H1 (cell line): ENCODE measurements around the gene GNG7. TPM values are rescaled to one million over a fixed set of nuclear protein-coding genes. Genes with fewer than 3 reads are reported as not detected.

Experiments
- CTCF ChIA-PET: fragments of 300-600 bp; sonication (Branson Sonifier 250); formaldehyde crosslinking; loops from one replicate; lab custom pipeline; 2021; ENCODE audit not compliant: partially characterized antibody; lab: Charles Lee
- POLR2A ChIA-PET: fragments of 300-600 bp; sonication (Branson Sonifier 250); formaldehyde crosslinking; loops from one replicate; lab custom pipeline; 2021; ENCODE audit warnings: inconsistent platforms; ENCODE audit not compliant: partially characterized antibody; lab: Charles Lee
- DNase-seq, 2 experiments: peaks; one replicate each; pipeline versions ENCODE4 v3.0.0 to v3.0.0-alpha.2; 2010 to 2022; ENCODE audit warnings: low spot score in 2 of 2, low read depth in 1 of 2, mixed read lengths in 1 of 2
- FAIRE-seq: peaks from 2 replicates; lab custom pipeline; 2011; peaks lifted over from hg19 to GRCh38; lab: Jason Lieb, UNC
- H2AFZ ChIP-seq: 2 replicates; pipeline ENCODE4 v1.8.1; 2012; ENCODE audit warnings: low read length, inconsistent platforms
- H2AK5ac ChIP-seq: 2 replicates; pipeline ENCODE4 v1.6.1; 2013; ENCODE audit warnings: low read depth, low read length
- H2BK120ac ChIP-seq: replicated peaks from 2 replicates; pipeline ENCODE3; 2013; ENCODE audit warnings: low read depth, low read length, inconsistent platforms
- H2BK12ac ChIP-seq: 2 replicates; pipeline ENCODE4 v1.6.1; 2013; ENCODE audit warnings: low read depth, low read length
- H2BK15ac ChIP-seq: 2 replicates; pipeline ENCODE4 v1.6.1; 2013; ENCODE audit warnings: low read length
- H2BK20ac ChIP-seq: 2 replicates; pipeline ENCODE4 v1.6.1; 2013; ENCODE audit warnings: low read length
- H2BK5ac ChIP-seq: 2 replicates; pipeline ENCODE4 v1.6.1; 2013; ENCODE audit warnings: low read depth, low read length
- H3K14ac ChIP-seq: 2 replicates; pipeline ENCODE4 v1.6.1; 2013; ENCODE audit warnings: inconsistent platforms; ENCODE audit not compliant: insufficient read length
- H3K18ac ChIP-seq: 2 replicates; pipeline ENCODE4 v1.6.1; 2013; ENCODE audit warnings: low read length; ENCODE audit errors: extremely low read depth
- H3K23ac ChIP-seq: 2 replicates; pipeline ENCODE4 v1.6.1; 2013; ENCODE audit warnings: inconsistent platforms; ENCODE audit not compliant: insufficient read length
- H3K23me2 ChIP-seq: 2 replicates; pipeline ENCODE4 v1.6.1; 2013; ENCODE audit warnings: low read depth, low read length
- H3K27ac ChIP-seq: 2 replicates; pipeline ENCODE4 v1.6.1; 2011; ENCODE audit warnings: low read depth, low read length, inconsistent platforms
- H3K27me3 ChIP-seq, 4 experiments: replicated peaks in 1 of 4; 1 replicate in 1 of 4; 2 replicates in 3 of 4; pipeline versions ENCODE4 v1.6.1 to v1.8.1; 2011 to 2013; ENCODE audit warnings: low read length in 3 of 4, mild to moderate bottlenecking in 3 of 4, inconsistent platforms in 2 of 4, mixed read lengths in 2 of 4, moderate library complexity in 1 of 4; ENCODE audit not compliant: control insufficient read depth in 3 of 4, insufficient read depth in 3 of 4; ENCODE audit errors: extremely low read depth in 1 of 4
- H3K36me3 ChIP-seq, 4 experiments: 2 replicates each; pipeline versions ENCODE4 v1.6.1 to v1.8.1; 2011 to 2013; ENCODE audit warnings: mild to moderate bottlenecking in 4 of 4, low read length in 3 of 4, moderate library complexity in 2 of 4, control low read depth in 1 of 4, inconsistent platforms in 1 of 4; ENCODE audit not compliant: insufficient read depth in 4 of 4, control insufficient read depth in 2 of 4
- H3K4ac ChIP-seq: replicated peaks from 2 replicates; pipeline ENCODE3; 2013; ENCODE audit warnings: low read length, low read depth, mixed read lengths, inconsistent platforms; ENCODE audit not compliant: insufficient read length
- H3K4me1 ChIP-seq, 4 experiments: replicated peaks in 1 of 4; 1 replicate in 1 of 4; 2 replicates in 3 of 4; pipeline versions ENCODE4 v1.6.1 to v1.8.1; 2011 to 2013; ENCODE audit warnings: low read length in 3 of 4, inconsistent platforms in 2 of 4, mixed read lengths in 1 of 4; ENCODE audit not compliant: insufficient read depth in 4 of 4, control insufficient read depth in 3 of 4
- H3K4me2 ChIP-seq, 2 experiments: 2 replicates each; pipeline versions ENCODE4 v1.6.1 to v1.8.1; 2011 to 2013; ENCODE audit warnings: low read depth in 2 of 2, low read length in 2 of 2, control low read depth in 1 of 2, inconsistent platforms in 1 of 2, mild to moderate bottlenecking in 1 of 2; ENCODE audit not compliant: insufficient read depth in 1 of 2
- H3K4me3 ChIP-seq, 4 experiments: fragments of 200-600, 300-600 bp in 1 of 4; sonication (generic), shearing (Covaris generic), sonication (Bioruptor Twin) in 1 of 4; 2 replicates each; pipeline versions ENCODE4 v1.5.1 to v1.8.1; 2011 to 2016; ENCODE audit warnings: low read length in 4 of 4, low read depth in 3 of 4, control low read depth in 2 of 4, inconsistent platforms in 2 of 4, mild to moderate bottlenecking in 2 of 4, mixed read lengths in 1 of 4, moderate library complexity in 1 of 4; ENCODE audit not compliant: insufficient read depth in 2 of 4; ENCODE audit errors: extremely low read depth in 1 of 4
- H3K56ac ChIP-seq: replicated peaks from 2 replicates; pipeline ENCODE3; 2013; ENCODE audit warnings: low read depth, mild to moderate bottlenecking, mixed read lengths, low read length, inconsistent platforms; ENCODE audit not compliant: insufficient read length
- H3K79me1 ChIP-seq: 2 replicates; pipeline ENCODE4 v1.6.1; 2013; ENCODE audit warnings: low read depth, low read length, control low read depth
- H3K79me2 ChIP-seq, 2 experiments: 2 replicates each; pipeline versions ENCODE4 v1.6.1 to v1.8.1; 2012 to 2013; ENCODE audit warnings: low read length in 2 of 2, mild to moderate bottlenecking in 2 of 2, inconsistent platforms in 1 of 2; ENCODE audit not compliant: insufficient read depth in 2 of 2, control insufficient read depth in 1 of 2
- H3K9ac ChIP-seq, 4 experiments: replicated peaks in 1 of 4; 1 replicate in 1 of 4; 2 replicates in 3 of 4; pipeline versions ENCODE4 v1.6.1 to v1.8.1; 2011 to 2013; ENCODE audit warnings: low read depth in 3 of 4, low read length in 3 of 4, control low read depth in 2 of 4, mild to moderate bottlenecking in 2 of 4, moderate library complexity in 2 of 4, inconsistent platforms in 1 of 4; ENCODE audit errors: extremely low read depth in 1 of 4
- H3K9me3 ChIP-seq, 2 experiments: 2 replicates each; pipeline versions ENCODE4 v1.6.1 to v1.8.1; 2012 to 2013; ENCODE audit warnings: mild to moderate bottlenecking in 2 of 2, moderate library complexity in 2 of 2, control low read depth in 1 of 2, inconsistent platforms in 1 of 2, low read depth in 1 of 2, low read length in 1 of 2, mixed read lengths in 1 of 2; ENCODE audit not compliant: insufficient read depth in 2 of 2
- H4K20me1 ChIP-seq, 2 experiments: replicated peaks in 1 of 2; 2 replicates each; pipeline versions ENCODE3 to v1.8.1; 2011 to 2013; ENCODE audit warnings: inconsistent platforms in 2 of 2, low read length in 2 of 2, mild to moderate bottlenecking in 1 of 2; ENCODE audit not compliant: insufficient read depth in 2 of 2, control insufficient read depth in 1 of 2
- H4K5ac ChIP-seq: 2 replicates; pipeline ENCODE4 v1.6.1; 2013; ENCODE audit warnings: low read length, low read depth, mixed read lengths, inconsistent platforms; ENCODE audit not compliant: insufficient read length
- H4K8ac ChIP-seq: 2 replicates; pipeline ENCODE4 v1.8.0; 2013; ENCODE audit warnings: mild to moderate bottlenecking, moderate library complexity, low read length, inconsistent platforms; ENCODE audit not compliant: insufficient read depth; ENCODE audit errors: extremely low read depth
- H4K91ac ChIP-seq: replicated peaks from 2 replicates; pipeline ENCODE3; 2013; ENCODE audit warnings: low read length, mixed read lengths, inconsistent platforms; ENCODE audit not compliant: insufficient read length
- BCL11A ChIP-seq, 2 experiments: IDR thresholded peaks; one replicate each; pipeline ENCODE4 v1.6.1; 2011; ENCODE audit warnings: low read depth in 2 of 2, low read length in 2 of 2, mild to moderate bottlenecking in 2 of 2
- CHD1 ChIP-seq: IDR thresholded peaks from 2 replicates; pipeline ENCODE4 v1.6.1; 2012; ENCODE audit warnings: low read depth, low read length, improper control_type of control experiment
- KDM1A ChIP-seq: fragments of 200-600, 300-600 bp; sonication (generic); IDR thresholded peaks from 2 replicates; pipeline ENCODE4 v1.7.1; 2016; ENCODE audit warnings: mild to moderate bottlenecking, low read length, borderline replicate concordance
- SAP30 ChIP-seq: fragments of 300-600 bp; sonication (generic); IDR thresholded peaks from 2 replicates; pipeline ENCODE4 v1.7.1; 2012; ENCODE audit warnings: low read length, moderate library complexity, mild to moderate bottlenecking, inconsistent platforms; ENCODE audit not compliant: insufficient read depth, insufficient replicate concordance
- TAF1 ChIP-seq: IDR thresholded peaks from 2 replicates; pipeline ENCODE4 v1.6.1; 2011; ENCODE audit warnings: mild to moderate bottlenecking, low read depth, low read length
- WGBS, 2 experiments: shearing (Covaris generic) in 1 of 2; methylation state at CpG; one replicate each; pipeline versions ENCODE4 v1.1.6 to v1.1.7; 2013 to 2015; ENCODE audit warnings: low lambda C conversion rate in 2 of 2, mixed read lengths in 2 of 2, inconsistent platforms in 1 of 2, low coverage in 1 of 2, missing lambda C conversion rate in 1 of 2; ENCODE audit not compliant: insufficient replicate concordance in 2 of 2, insufficient coverage in 1 of 2, insufficient read length in 1 of 2; ENCODE audit errors: extremely low coverage in 1 of 2, missing lambda C conversion rate in 1 of 2; 5-methylcytosine and 5-hydroxymethylcytosine counted together
- polyA plus RNA-seq, 7 experiments: library from polyadenylated mRNA; depleted of rRNA in 3 of 7; stranded (reverse) in 5 of 7; unstranded in 2 of 7; fragments of >200 nt in 5 of 7; fragments of 200-250 nt in 2 of 7; gene quantifications; 1 replicate in 5 of 7; 2 replicates in 1 of 7; 4 replicates in 1 of 7; pipeline versions ENCODE4 v1.2.1 to v1.2.3, GENCODE V29; 2011 to 2013; ENCODE audit warnings: missing spikeins in 2 of 7, mixed read lengths in 2 of 7
- total RNA-seq: library from RNA; stranded (reverse); fragmentation: NEBNext Ultra II Directional; extraction: Animal tissue kit (Norgen Biotek cat#: 25700); gene quantifications from 2 replicates; pipeline ENCODE4 v1.2.1, GENCODE V29; 2021
- TF ChIP-seq, protein P1 (sequence below), 3 experiments: IDR thresholded peaks; 1 replicate in 2 of 3; 2 replicates in 1 of 3; pipeline versions ENCODE4 v1.5.1 to v1.6.1; 2011; ENCODE audit warnings: low read length in 3 of 3, mild to moderate bottlenecking in 3 of 3, inconsistent platforms in 2 of 3, low read depth in 1 of 3, moderate library complexity in 1 of 3; ENCODE audit not compliant: insufficient read depth in 1 of 3; ENCODE audit errors: control extremely low read depth in 1 of 3

Gene GNG7
- total and polyA plus RNA-seq, 2 of the 8 experiments (the other 6 are each of a cell fraction or from before 2014, with no cell fraction given): 2.8 to 7.8 TPM

- H3K18ac ChIP-seq: no peak within 1 kb of the TSS; the same call in 1 of the 2 replicates
- no peak within 1 kb of the TSS for H4K5ac ChIP-seq
- no peak within 1 kb of the TSS for H3K4ac ChIP-seq
- H3K4me3 ChIP-seq: peak within 1 kb of the TSS; percentile 79 to 96 (median 84)
- H2BK5ac ChIP-seq: no peak within 1 kb of the TSS
- no peaks in the 10 kb centered on the region for H3K79me1 ChIP-seq
- CTCF ChIA-PET: interaction anchor here (0.9 to 3.7 kb wide), 8 partner anchors 9 to 130 kb away, joined by 3 to 14 read pairs (median 4); no protein-coding TSS in a partner anchor
- peaks cover 4 to 19% of the 10 kb centered on the region in 2 experiments for H4K20me1 ChIP-seq
- peak within 1 kb of the TSS; percentile 74 to 86 for H3K4me2 ChIP-seq
- H4K8ac ChIP-seq: peak within 1 kb of the TSS; percentile 76
- no peak within 1 kb of the TSS for H3K14ac ChIP-seq
- no peak within 1 kb of the TSS for H2AK5ac ChIP-seq
- H3K23me2 ChIP-seq: 0 out of 2 replicates have a peak, but pooled peaks cover 5% of the 10 kb centered on the region
- 3% methylated on average over 37 of the region's 64 CpGs; no CpG with 5 or more reads in 1 of the 2 experiments for WGBS, 2 experiments
- no peak within 1 kb of the TSS for H2BK12ac ChIP-seq
- no peak within 1 kb of the TSS for H3K56ac ChIP-seq
- no peak within 1 kb of the TSS for H2BK120ac ChIP-seq
- H3K23ac ChIP-seq: no peak within 1 kb of the TSS
- H3K27me3 ChIP-seq: no peaks in the 10 kb centered on the region
- POLR2A ChIA-PET: interaction anchor here (0.7 to 1.7 kb wide), 12 partner anchors 11 to 263 kb away, joined by 3 to 8 read pairs (median 4); no protein-coding TSS in a partner anchor
- FAIRE-seq: no peak
- no peaks in the 10 kb centered on the region for H3K4me1 ChIP-seq
- DNase-seq: peak; percentile 96 to 100
- H3K79me2 ChIP-seq: peaks cover 0 to 2% of the 10 kb centered on the region in 2 experiments; a peak in 1 of 4 replicates
- no peak within 1 kb of the TSS for H2BK20ac ChIP-seq
- no peak within 1 kb of the TSS for H3K27ac ChIP-seq
- peaks cover 3 to 20% (median 8%) of the 10 kb centered on the region in 4 experiments; a peak in 6 of 8 replicates for H3K36me3 ChIP-seq
- H3K9me3 ChIP-seq: no peaks in the 10 kb centered on the region
- no peak within 1 kb of the TSS for H2AFZ ChIP-seq
- H3K9ac ChIP-seq: peak within 1 kb of the TSS; percentile 14 to 44 (median 23); a peak in 6 of 7 replicates
- H2BK15ac ChIP-seq: no peak within 1 kb of the TSS
- H4K91ac ChIP-seq: no peak within 1 kb of the TSS
- TF ChIP-seq KDM1A (peak; percentile 57; the same call in 1 of the 2 replicates), TAF1 (0 out of 2 replicates have a peak, but pooled peaks have one; percentile 50), SAP30 (no peak), CHD1 (no peak), BCL11A (IDR thresholded peaks at IDR 0.05; ENCODE audit: low read depth in 2 of 2, low read length in 2 of 2) (no peak)
- TF ChIP-seq, protein P1, sequence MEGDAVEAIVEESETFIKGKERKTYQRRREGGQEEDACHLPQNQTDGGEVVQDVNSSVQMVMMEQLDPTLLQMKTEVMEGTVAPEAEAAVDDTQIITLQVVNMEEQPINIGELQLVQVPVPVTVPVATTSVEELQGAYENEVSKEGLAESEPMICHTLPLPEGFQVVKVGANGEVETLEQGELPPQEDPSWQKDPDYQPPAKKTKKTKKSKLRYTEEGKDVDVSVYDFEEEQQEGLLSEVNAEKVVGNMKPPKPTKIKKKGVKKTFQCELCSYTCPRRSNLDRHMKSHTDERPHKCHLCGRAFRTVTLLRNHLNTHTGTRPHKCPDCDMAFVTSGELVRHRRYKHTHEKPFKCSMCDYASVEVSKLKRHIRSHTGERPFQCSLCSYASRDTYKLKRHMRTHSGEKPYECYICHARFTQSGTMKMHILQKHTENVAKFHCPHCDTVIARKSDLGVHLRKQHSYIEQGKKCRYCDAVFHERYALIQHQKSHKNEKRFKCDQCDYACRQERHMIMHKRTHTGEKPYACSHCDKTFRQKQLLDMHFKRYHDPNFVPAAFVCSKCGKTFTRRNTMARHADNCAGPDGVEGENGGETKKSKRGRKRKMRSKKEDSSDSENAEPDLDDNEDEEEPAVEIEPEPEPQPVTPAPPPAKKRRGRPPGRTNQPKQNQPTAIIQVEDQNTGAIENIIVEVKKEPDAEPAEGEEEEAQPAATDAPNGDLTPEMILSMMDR (IDR thresholded peaks at IDR 0.05; ENCODE audit: control extremely low read depth in 1 of 3, insufficient read depth in 1 of 3, low read depth in 1 of 3, low read length in 3 of 3): no peak; a peak in 1 of 4 replicates
Measured at GRCh38 chr19:2739602-2740313, 37.3 kb upstream of the GNG7 start, which contains the start of gene SLC39A3. Gene SLC39A3, minus strand, starts transcription at chr19:2740017. Its CDS starts 2,760 bp downstream, at chr19:2737257.
